Tibial nerve (tissue), 4 donors: ENCODE results near the gene ANKRD44. TPM values are rescaled to one million over a fixed set of nuclear protein-coding genes. Genes with fewer than 3 reads are reported as not detected.

Source experiments
- DNase-seq, 2 donors: peaks; one replicate each; pipeline ENCODE4 v3.0.0-alpha.2; 2019; ENCODE audit warnings: low spot score in 2 of 2
- H3K27ac ChIP-seq, 4 donors: fragments of 200-600 bp; sonication (generic) in 3 of 4; one replicate each; pipeline ENCODE4 v1.5.1; 2017 to 2019; ENCODE audit warnings: mild to moderate bottlenecking in 1 of 4
- H3K27me3 ChIP-seq, 2 donors: fragments of 200-600 bp; sonication (generic) in 1 of 2; one replicate each; pipeline versions ENCODE4 v1.5.1 to v1.6.0; 2017 to 2019
- H3K36me3 ChIP-seq, 3 donors: fragments of 200-600 bp; sonication (generic); one replicate each; pipeline ENCODE4 v1.5.1; 2018 to 2019
- H3K4me1 ChIP-seq, 4 donors: fragments of 200-600 bp; sonication (generic) in 3 of 4; one replicate each; pipeline ENCODE4 v1.5.1; 2017 to 2019
- H3K4me3 ChIP-seq, 4 donors: fragments of 200-600 bp; sonication (generic) in 3 of 4; one replicate each; pipeline ENCODE4 v1.5.1; 2017 to 2019; ENCODE audit warnings: mild to moderate bottlenecking in 1 of 4, moderate library complexity in 1 of 4
- H3K9me3 ChIP-seq, 4 donors: fragments of 200-600 bp; sonication (generic) in 3 of 4; one replicate each; pipeline ENCODE4 v1.5.1; 2017 to 2019
- EP300 ChIP-seq, 2 donors: sonication (generic); formaldehyde crosslinking; IDR thresholded peaks; one replicate each; pipeline ENCODE4 v1.6.1; 2017; ENCODE audit warnings: antibody characterized with exemption in 2 of 2, mild to moderate bottlenecking in 1 of 2
- POLR2A ChIP-seq, 2 donors: fragments of 450-650 bp; IDR thresholded peaks; one replicate each; pipeline ENCODE4 v1.6.1; 2017; ENCODE audit warnings: antibody characterized with exemption in 2 of 2, mild to moderate bottlenecking in 2 of 2, moderate library complexity in 2 of 2
- WGBS, 2 donors: methylation state at CpG; one replicate each; pipeline ENCODE4 v1.1.5; 2018; 5-methylcytosine and 5-hydroxymethylcytosine counted together
- total RNA-seq, 4 donors: library from RNA; depleted of rRNA; stranded (reverse); fragments of >200 nt; gene quantifications; one replicate each; pipeline ENCODE4 v1.1.0, GENCODE V29; 2016
- TF ChIP-seq, protein P1 (sequence below), 5 experiments: fragments of 200-600 bp in 3 of 5; fragments of 450-650 bp in 2 of 5; sonication (generic) in 3 of 5; IDR thresholded peaks; one replicate each; pipeline ENCODE4 v1.5.1; 2016 to 2019; ENCODE audit warnings: antibody characterized with exemption in 5 of 5, mild to moderate bottlenecking in 3 of 5, moderate library complexity in 2 of 5

Gene ANKRD44
- total RNA-seq, 4 donors from 2014 or later: 28.5 to 48.9 (median 41.5) TPM

DNA sequence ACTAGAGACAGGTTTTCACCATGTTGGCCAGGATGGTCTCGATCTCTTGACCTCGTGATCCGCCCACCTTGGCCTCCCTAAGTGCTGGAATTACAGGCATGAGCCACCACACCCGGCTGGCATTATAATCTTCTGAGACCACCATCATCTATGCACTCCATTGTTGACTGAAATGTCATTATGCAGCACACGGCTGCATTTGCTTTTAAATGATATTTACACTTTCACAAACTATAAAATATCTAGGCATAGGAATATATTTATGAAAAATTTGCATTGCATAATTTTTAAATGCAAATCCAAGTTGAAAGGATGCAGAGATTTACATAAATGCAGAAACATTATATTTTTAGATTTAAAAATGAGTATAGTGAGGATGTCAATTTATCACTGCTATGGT lies 30.0 kb upstream of the ANKRD44 start:
- WGBS, 2 donors: 73 to 83% methylated on average over 5 of the region's 5 CpGs

DNA sequence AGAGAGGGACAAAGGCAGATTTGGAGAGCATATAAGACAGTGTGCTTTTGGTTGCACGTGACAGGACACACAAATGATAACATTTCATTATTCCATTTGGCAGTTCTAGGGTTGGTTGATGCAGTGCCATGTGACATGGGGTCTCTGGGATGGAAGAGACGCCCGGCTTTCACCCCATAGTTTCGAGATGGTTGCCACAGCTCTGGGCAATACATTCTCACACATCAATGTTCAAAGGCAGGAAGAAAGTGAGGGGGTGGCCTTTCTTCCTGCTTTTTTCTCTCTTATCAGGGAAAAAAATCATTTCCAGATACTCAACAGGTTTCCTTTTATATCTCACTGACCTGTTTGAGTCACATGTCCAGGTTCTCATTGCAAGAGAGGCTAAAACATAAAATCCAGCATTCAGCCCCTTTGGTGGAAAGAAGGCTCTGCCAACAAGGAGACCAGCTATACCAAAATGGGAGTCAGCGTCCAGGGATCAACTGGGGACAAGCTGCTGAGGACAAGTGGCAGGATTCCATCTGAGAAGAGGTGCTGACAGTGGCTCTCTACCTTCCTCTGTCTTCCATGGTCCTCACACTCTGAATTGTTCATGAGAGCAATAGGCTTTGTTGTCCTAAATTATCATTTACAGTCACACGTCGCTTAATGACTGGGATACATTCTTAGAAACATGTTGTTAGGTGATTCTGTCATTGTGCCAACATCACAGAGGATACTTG lies 29.1 kb upstream of the ANKRD44 start:
- Histone ChIP-seq H3K27ac (no peak overlapping the region), H3K4me3 (no peak overlapping the region), H3K27me3 (no peaks in the 10 kb centered on the region), H3K36me3 (no peaks in the 10 kb centered on the region), H3K4me1 (no peaks in the 10 kb centered on the region), H3K9me3 (no peaks in the 10 kb centered on the region)
- WGBS, 2 donors: 75 to 76% methylated on average over 7 of the region's 7 CpGs
- DNase-seq: no peak
- TF ChIP-seq POLR2A (IDR thresholded peaks at IDR 0.05) (no peak), EP300 (IDR thresholded peaks at IDR 0.05) (no peak)
- TF ChIP-seq, protein P1, sequence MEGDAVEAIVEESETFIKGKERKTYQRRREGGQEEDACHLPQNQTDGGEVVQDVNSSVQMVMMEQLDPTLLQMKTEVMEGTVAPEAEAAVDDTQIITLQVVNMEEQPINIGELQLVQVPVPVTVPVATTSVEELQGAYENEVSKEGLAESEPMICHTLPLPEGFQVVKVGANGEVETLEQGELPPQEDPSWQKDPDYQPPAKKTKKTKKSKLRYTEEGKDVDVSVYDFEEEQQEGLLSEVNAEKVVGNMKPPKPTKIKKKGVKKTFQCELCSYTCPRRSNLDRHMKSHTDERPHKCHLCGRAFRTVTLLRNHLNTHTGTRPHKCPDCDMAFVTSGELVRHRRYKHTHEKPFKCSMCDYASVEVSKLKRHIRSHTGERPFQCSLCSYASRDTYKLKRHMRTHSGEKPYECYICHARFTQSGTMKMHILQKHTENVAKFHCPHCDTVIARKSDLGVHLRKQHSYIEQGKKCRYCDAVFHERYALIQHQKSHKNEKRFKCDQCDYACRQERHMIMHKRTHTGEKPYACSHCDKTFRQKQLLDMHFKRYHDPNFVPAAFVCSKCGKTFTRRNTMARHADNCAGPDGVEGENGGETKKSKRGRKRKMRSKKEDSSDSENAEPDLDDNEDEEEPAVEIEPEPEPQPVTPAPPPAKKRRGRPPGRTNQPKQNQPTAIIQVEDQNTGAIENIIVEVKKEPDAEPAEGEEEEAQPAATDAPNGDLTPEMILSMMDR (IDR thresholded peaks at IDR 0.05): no peak

More for the DNA sequence above, 30.0 kb upstream of the ANKRD44 start:
- DNase-seq: no peak
- Histone ChIP-seq H3K27me3 (no peaks in the 10 kb centered on the region), H3K9me3 (no peaks in the 10 kb centered on the region), H3K4me1 (no peaks in the 10 kb centered on the region), H3K36me3 (no peaks in the 10 kb centered on the region), H3K27ac (no peak overlapping the region), H3K4me3 (no peak overlapping the region)
- TF ChIP-seq POLR2A (IDR thresholded peaks at IDR 0.05) (no peak), EP300 (IDR thresholded peaks at IDR 0.05) (no peak)
- TF ChIP-seq, protein P1 (IDR thresholded peaks at IDR 0.05): no peak

DNA sequence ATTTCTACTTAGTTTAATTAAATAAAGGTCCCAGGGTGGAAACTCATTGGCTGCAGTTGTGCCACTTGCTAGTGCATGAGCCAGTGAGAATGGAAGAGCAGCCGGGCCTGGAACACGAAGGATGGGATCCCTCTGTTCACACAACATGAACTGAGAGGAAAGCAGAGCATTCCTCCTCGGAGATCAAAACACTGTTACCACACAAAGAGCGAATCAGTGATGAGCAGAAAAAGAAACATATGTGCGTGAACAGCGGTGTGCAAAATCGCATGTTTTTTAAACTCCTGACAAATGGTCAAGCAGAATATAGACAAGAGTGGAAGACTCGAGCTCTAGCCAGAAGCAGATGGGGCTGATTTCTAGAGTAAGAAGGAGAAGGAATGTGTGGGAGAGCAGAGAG lies 28.4 kb upstream of the ANKRD44 start:
- no peak for DNase-seq
- WGBS, 2 donors: 76 to 81% methylated on average over 8 of the region's 8 CpGs
- TF ChIP-seq EP300 (IDR thresholded peaks at IDR 0.05) (no peak), POLR2A (IDR thresholded peaks at IDR 0.05) (no peak)
- TF ChIP-seq, protein P1 (IDR thresholded peaks at IDR 0.05): no peak
- Histone ChIP-seq H3K9me3 (no peaks in the 10 kb centered on the region), H3K4me3 (no peak overlapping the region), H3K36me3 (no peaks in the 10 kb centered on the region), H3K4me1 (no peaks in the 10 kb centered on the region), H3K27ac (no peak overlapping the region), H3K27me3 (no peaks in the 10 kb centered on the region)

DNA sequence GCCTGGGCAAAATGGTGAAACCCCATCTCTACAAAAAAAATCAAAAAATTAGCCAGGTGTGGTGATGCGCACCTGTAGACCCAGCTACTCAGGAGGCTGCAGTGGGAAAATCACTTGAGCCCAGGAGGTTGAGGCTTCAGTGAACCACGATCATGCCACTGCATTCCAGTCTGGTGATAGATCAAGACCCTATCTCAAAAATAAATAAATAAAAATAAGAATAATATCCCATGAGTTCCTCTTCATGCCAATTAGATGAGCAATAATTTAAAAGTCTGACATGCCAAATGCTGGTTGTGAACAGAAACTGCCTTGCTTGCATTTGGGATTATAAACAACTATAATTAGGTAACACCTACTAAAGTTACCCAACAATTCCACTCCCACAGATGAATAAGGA lies 22.1 kb upstream of the ANKRD44 start:
- DNase-seq: no peak
- Histone ChIP-seq H3K4me1 (peaks cover 0 to 8% (median 4%) of the 10 kb centered on the region in 4 donors), H3K27me3 (no peaks in the 10 kb centered on the region), H3K36me3 (no peaks in the 10 kb centered on the region), H3K27ac (no peak overlapping the region), H3K4me3 (no peak overlapping the region), H3K9me3 (no peaks in the 10 kb centered on the region)
- TF ChIP-seq, protein P1 (IDR thresholded peaks at IDR 0.05): no peak
- no peak for TF ChIP-seq POLR2A (IDR thresholded peaks at IDR 0.05)
- WGBS, 2 donors: 94% methylated on average over 2 of the region's 2 CpGs

DNA sequence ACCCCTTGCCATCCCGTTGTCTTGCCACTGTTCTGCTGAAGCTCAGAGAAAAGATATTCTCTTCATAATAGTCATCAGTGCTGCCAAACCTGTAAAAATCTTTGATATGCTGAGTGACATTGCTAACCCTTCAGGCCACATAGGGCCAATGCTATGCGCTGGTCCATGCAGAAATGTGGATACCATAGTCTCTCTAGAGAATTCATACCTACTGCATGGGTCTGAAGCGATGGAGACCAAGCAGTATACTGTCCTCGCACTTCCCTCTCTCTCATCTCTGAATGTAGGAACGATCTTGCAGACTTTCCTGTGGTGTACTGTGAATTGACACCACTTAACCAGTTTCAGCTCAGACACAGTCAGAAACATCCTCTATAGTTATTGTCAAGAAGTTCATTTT lies 17.9 kb upstream of the ANKRD44 start:
- H3K4me1 ChIP-seq: peaks cover 0 to 16% (median 8%) of the 10 kb centered on the region in 4 donors
- H3K27ac ChIP-seq: no peak overlapping the region
- 87 to 92% methylated on average over 5 of the region's 5 CpGs for WGBS, 2 donors
- no peak for DNase-seq
- no peaks in the 10 kb centered on the region for H3K27me3 ChIP-seq
- TF ChIP-seq POLR2A (IDR thresholded peaks at IDR 0.05) (no peak), EP300 (IDR thresholded peaks at IDR 0.05) (no peak)
- TF ChIP-seq, protein P1 (IDR thresholded peaks at IDR 0.05): no peak
- H3K9me3 ChIP-seq: no peaks in the 10 kb centered on the region
- H3K36me3 ChIP-seq: no peaks in the 10 kb centered on the region
- no peak overlapping the region for H3K4me3 ChIP-seq
